GM10266 (cell line): ENCODE results near the gene PREX1.

Source experiments
- DNase-seq: peaks from one replicate; pipeline ENCODE4 v3.0.0; 2012; ENCODE audit errors: extremely low spot score
- CTCF ChIP-seq: IDR thresholded peaks from 2 replicates; pipeline ENCODE4 v1.5.1; 2012; ENCODE audit warnings: mild to moderate bottlenecking, low read depth; ENCODE audit not compliant: control insufficient read depth, insufficient read depth; ENCODE audit errors: missing control alignments

PREX1 gene

GRCh38 chr20:48681201-48681872 is 146.5 kb downstream of the PREX1 start:
- DNase-seq, result no peak
- TF ChIP-seq CTCF, result no peak

GRCh38 chr20:48680650-48681049 is 147.1 kb downstream of the PREX1 start:
- TF ChIP-seq CTCF, result no peak
- DNase-seq, result no peak

- DNase-seq, result peak; percentile 41
- no peak for TF ChIP-seq CTCF
These were observed 148.2 kb downstream of the PREX1 start for GRCh38 chr20:48679599-48679998.

- TF ChIP-seq CTCF, result no peak
- no peak for DNase-seq
These were observed 148.8 kb downstream of the PREX1 start for GRCh38 chr20:48679011-48679410.

- no peak for DNase-seq
- no peak for TF ChIP-seq CTCF
These were observed 149.4 kb downstream of the PREX1 start for GRCh38 chr20:48678421-48678820.

- no peak for DNase-seq
- TF ChIP-seq CTCF, result no peak
These were observed 150.9 kb downstream of the PREX1 start for GRCh38 chr20:48676795-48677460.

GRCh38 chr20:48676125-48676524 is 151.7 kb downstream of the PREX1 start:
- TF ChIP-seq CTCF, result no peak
- no peak for DNase-seq
